Keratinocyte (primary cell): ENCODE data around the gene PAX2. TPM values are rescaled to one million over a fixed set of nuclear protein-coding genes. Genes with fewer than 3 reads are reported as not detected.

Source experiments
- DNase-seq: peaks from one replicate; pipeline ENCODE4 v3.0.0-alpha.2; 2011; ENCODE audit warnings: low read depth, missing footprints, low spot score
- FAIRE-seq: peaks from 2 replicates; lab custom pipeline; 2011; peaks lifted over from hg19 to GRCh38; lab: Jason Lieb, UNC
- H2AFZ ChIP-seq: 2 replicates; pipeline ENCODE4 v1.6.0; 2012; ENCODE audit warnings: low read length, control low read depth, inconsistent platforms; ENCODE audit not compliant: control insufficient read depth
- H3K27ac ChIP-seq: 2 replicates; pipeline ENCODE4 v1.5.1; 2011; ENCODE audit warnings: low read length; ENCODE audit not compliant: control insufficient read depth, insufficient read depth
- H3K27me3 ChIP-seq: 3 replicates; pipeline ENCODE4 v1.6.0; 2011; ENCODE audit warnings: low read length; ENCODE audit not compliant: control insufficient read depth, insufficient read depth; ENCODE audit errors: extremely low read depth
- H3K36me3 ChIP-seq, 2 experiments: 2 replicates in 1 of 2; 3 replicates in 1 of 2; pipeline ENCODE4 v1.5.1; 2011; ENCODE audit warnings: low read length in 2 of 2, mild to moderate bottlenecking in 1 of 2; ENCODE audit not compliant: control insufficient read depth in 2 of 2, insufficient read depth in 2 of 2; ENCODE audit errors: extremely low read depth in 1 of 2
- H3K4me1 ChIP-seq: 3 replicates; pipeline ENCODE4 v1.5.1; 2011; ENCODE audit warnings: low read length; ENCODE audit not compliant: control insufficient read depth, insufficient read depth; ENCODE audit errors: extremely low read depth
- H3K4me2 ChIP-seq: 3 replicates; pipeline ENCODE4 v1.6.0; 2011; ENCODE audit warnings: low read depth, low read length; ENCODE audit not compliant: control insufficient read depth, insufficient read depth; ENCODE audit errors: extremely low read depth
- H3K4me3 ChIP-seq, 3 experiments: fragments of 200-600 bp in 1 of 3; sonication (generic) in 1 of 3; 2 replicates in 2 of 3; 3 replicates in 1 of 3; pipeline ENCODE4 v1.5.1; 2011 to 2016; ENCODE audit warnings: low read length in 3 of 3, mild to moderate bottlenecking in 3 of 3, control low read depth in 2 of 3, inconsistent platforms in 1 of 3, low read depth in 1 of 3, mixed read lengths in 1 of 3, mixed run types in 1 of 3, moderate library complexity in 1 of 3; ENCODE audit not compliant: control insufficient read depth in 2 of 3, insufficient read depth in 2 of 3; ENCODE audit errors: extremely low read depth in 1 of 3
- H3K79me2 ChIP-seq: 2 replicates; pipeline ENCODE4 v1.6.0; 2012; ENCODE audit warnings: low read length; ENCODE audit not compliant: control insufficient read depth, insufficient read depth
- H3K9ac ChIP-seq: 3 replicates; pipeline ENCODE4 v1.6.0; 2011; ENCODE audit warnings: low read length; ENCODE audit not compliant: control insufficient read depth, insufficient read depth; ENCODE audit errors: extremely low read depth
- H3K9me1 ChIP-seq: 3 replicates; pipeline ENCODE4 v1.6.0; 2011; ENCODE audit warnings: low read length; ENCODE audit not compliant: control insufficient read depth, insufficient read depth; ENCODE audit errors: extremely low read depth
- H3K9me3 ChIP-seq: 2 replicates; pipeline ENCODE4 v1.5.1; 2012; ENCODE audit warnings: low read depth, low read length; ENCODE audit not compliant: control insufficient read depth
- H4K20me1 ChIP-seq: 3 replicates; pipeline ENCODE4 v1.6.0; 2011; ENCODE audit warnings: low read length; ENCODE audit not compliant: control insufficient read depth, insufficient read depth; ENCODE audit errors: extremely low read depth
- CTCF ChIP-seq, 3 experiments: IDR thresholded peaks in 1 of 3; conservative IDR thresholded peaks in 1 of 3; optimal IDR thresholded peaks in 1 of 3; 2 replicates in 2 of 3; 3 replicates in 1 of 3; pipeline versions ENCODE3 to v1.5.1; 2011; ENCODE audit warnings: low read length in 3 of 3, mild to moderate bottlenecking in 3 of 3, moderate library complexity in 2 of 3, control low read depth in 1 of 3, inconsistent platforms in 1 of 3; ENCODE audit not compliant: insufficient read depth in 2 of 3; ENCODE audit errors: extremely low read depth in 1 of 3
- EZH2 ChIP-seq: IDR thresholded peaks from one replicate; pipeline ENCODE4 v1.6.1; 2012; ENCODE audit warnings: inconsistent platforms, mild to moderate bottlenecking, low read length, moderate library complexity
- dilution Hi-C: fragments of 300-500 bp; cut with MboI; formaldehyde crosslinking; loops from one replicate; pipeline ENCODE4 v1.7.0; 2020; ENCODE audit warnings: low sequenced_read_pairs; ENCODE audit not compliant: extremely low pct_ligation_motif_present
- polyA plus RNA-seq, 5 experiments: library from polyadenylated mRNA; depleted of rRNA in 3 of 5; stranded (reverse) in 3 of 5; stranded (forward) in 1 of 5; unstranded in 1 of 5; fragments of >200 nt; gene quantifications; 1 replicate in 1 of 5; 2 replicates in 3 of 5; 3 replicates in 1 of 5; pipeline versions ENCODE4 v1.2.1 to v1.2.3, GENCODE V29; 2011 to 2012; ENCODE audit warnings: missing spikeins in 2 of 5, low read depth in 1 of 5, low replicate concordance in 1 of 5

Gene PAX2
- polyA plus RNA-seq, 1 donor (not counting 4 experiments of a cell fraction or from before 2014, with no cell fraction given): not detected

GRCh38 chr10:100817268-100817839, 72.0 kb downstream of the PAX2 start:
- no peak overlapping the region for H3K4me2 ChIP-seq
- no peaks in the 10 kb centered on the region for H3K9me3 ChIP-seq
- dilution Hi-C loops: no loop called here
- no peak for FAIRE-seq
- H4K20me1 ChIP-seq: no peaks in the 10 kb centered on the region
- H3K36me3 ChIP-seq: no peaks in the 10 kb centered on the region
- no peak overlapping the region for H3K27ac ChIP-seq
- no peaks in the 10 kb centered on the region for H3K9me1 ChIP-seq
- no peak overlapping the region for H3K9ac ChIP-seq
- H3K79me2 ChIP-seq: no peaks in the 10 kb centered on the region
- DNase-seq: no peak
- no peaks in the 10 kb centered on the region for H3K4me1 ChIP-seq
- H2AFZ ChIP-seq: no peak overlapping the region
- no peak overlapping the region for H3K4me3 ChIP-seq
- peaks cover 41% of the 10 kb centered on the region for H3K27me3 ChIP-seq
- TF ChIP-seq CTCF (optimal IDR thresholded peaks at IDR 0.05 in 1 of 3, IDR thresholded peaks at IDR 0.05 in 1 of 3, conservative IDR thresholded peaks at IDR 0.05 in 1 of 3; ENCODE audit: extremely low read depth in 1 of 3, insufficient read depth in 2 of 3, low read length in 3 of 3) (peak in 1 of 3 experiments; percentile 40), EZH2 (no peak)

- TF ChIP-seq EZH2: no peak
- no peak for TF ChIP-seq CTCF (optimal IDR thresholded peaks at IDR 0.05 in 1 of 3, IDR thresholded peaks at IDR 0.05 in 1 of 3, conservative IDR thresholded peaks at IDR 0.05 in 1 of 3; ENCODE audit: extremely low read depth in 1 of 3, insufficient read depth in 2 of 3, low read length in 3 of 3)
- Histone ChIP-seq H3K27ac (no peak overlapping the region), H3K36me3 (no peaks in the 10 kb centered on the region), H3K4me3 (no peak overlapping the region), H2AFZ (no peak overlapping the region), H4K20me1 (no peaks in the 10 kb centered on the region), H3K27me3 (peaks cover 42% of the 10 kb centered on the region), H3K9me1 (no peaks in the 10 kb centered on the region), H3K9me3 (no peaks in the 10 kb centered on the region), H3K9ac (no peak overlapping the region), H3K79me2 (no peaks in the 10 kb centered on the region), H3K4me1 (no peaks in the 10 kb centered on the region), H3K4me2 (no peak overlapping the region)
- no peak for FAIRE-seq
- DNase-seq: no peak
- dilution Hi-C loops: no loop called here
These were observed 74.0 kb downstream of the PAX2 start for GRCh38 chr10:100819424-100819823.
